Transverse colon (tissue), 4 donors: Measurements from ENCODE around the gene MYPN. TPM values are rescaled to one million over a fixed set of nuclear protein-coding genes. Genes with fewer than 3 reads are reported as not detected.

Source experiments
- DNase-seq: peaks from one replicate; pipeline ENCODE4 v3.0.0-alpha.2; 2019
- H3K27ac ChIP-seq, 4 donors: fragments of 200-600 bp; sonication (generic); 2 replicates each; pipeline ENCODE4 v1.5.1; 2016 to 2018; ENCODE audit warnings: inconsistent platforms in 4 of 4
- H3K27me3 ChIP-seq: fragments of 200-600 bp; sonication (generic); 2 replicates; pipeline ENCODE4 v1.5.1; 2017; ENCODE audit warnings: inconsistent platforms
- H3K36me3 ChIP-seq, 4 donors: fragments of 200-600 bp; sonication (generic); 2 replicates each; pipeline ENCODE4 v1.5.1; 2017 to 2019; ENCODE audit warnings: inconsistent platforms in 4 of 4
- H3K4me1 ChIP-seq, 4 donors: fragments of 200-600 bp; sonication (generic); 2 replicates each; pipeline ENCODE4 v1.5.1; 2017 to 2020; ENCODE audit warnings: inconsistent platforms in 4 of 4
- H3K4me3 ChIP-seq, 4 donors: fragments of 200-600 bp; sonication (generic); 1 replicate in 1 of 4; 2 replicates in 3 of 4; pipeline versions ENCODE4 v1.5.1 to v1.6.1; 2017 to 2019; ENCODE audit warnings: inconsistent platforms in 4 of 4
- H3K9me3 ChIP-seq, 2 donors: fragments of 200-600 bp; sonication (generic); 2 replicates each; pipeline ENCODE4 v1.5.1; 2017 to 2019; ENCODE audit warnings: inconsistent platforms in 2 of 2
- EP300 ChIP-seq: sonication (generic); formaldehyde crosslinking; IDR thresholded peaks from one replicate; pipeline ENCODE4 v1.6.1; 2017; ENCODE audit warnings: antibody characterized with exemption, low read depth
- POLR2A ChIP-seq: fragments of 450-650 bp; IDR thresholded peaks from one replicate; pipeline ENCODE4 v1.6.1; 2016; ENCODE audit warnings: antibody characterized with exemption, mild to moderate bottlenecking, moderate library complexity
- POLR2AphosphoS5 ChIP-seq, 3 donors: sonication (generic); formaldehyde crosslinking; IDR thresholded peaks; one replicate each; pipeline ENCODE4 v1.6.1; 2016; ENCODE audit warnings: antibody characterized with exemption in 3 of 3
- WGBS, 2 donors: methylation state at CpG; one replicate each; pipeline ENCODE4 v1.1.5; 2018; ENCODE audit warnings: low coverage in 1 of 2; 5-methylcytosine and 5-hydroxymethylcytosine counted together
- in situ Hi-C, 4 donors: fragments of 200-750 bp; cut with MboI; loops; one replicate each; pipeline versions ENCODE4 v1.15.0 to v1.15.1; 2017; ENCODE audit warnings: low sequenced_read_pairs in 3 of 4, low pct_ligation_motif_present in 1 of 4, low pct_unique_long_range_greater_than_20kb in 1 of 4
- intact Hi-C: fragments of 100-400 bp; cut with DNase I; formaldehyde crosslinking; loops from one replicate; pipeline ENCODE4 v1.15.1; 2023; ENCODE audit warnings: low total_unique reads
- total RNA-seq, 4 donors: library from RNA; depleted of rRNA; stranded (reverse); fragments of >200 nt; gene quantifications; one replicate each; pipeline ENCODE4 v1.1.0, GENCODE V29; 2016
- TF ChIP-seq, protein P1 (sequence below), 5 experiments: fragments of 200-600 bp in 3 of 5; fragments of 450-650 bp in 2 of 5; sonication (generic) in 3 of 5; IDR thresholded peaks; 1 replicate in 2 of 5; 2 replicates in 3 of 5; pipeline ENCODE4 v1.5.1; 2016 to 2017; ENCODE audit warnings: antibody characterized with exemption in 5 of 5, inconsistent platforms in 3 of 5, mild to moderate bottlenecking in 2 of 5, moderate library complexity in 1 of 5

The MYPN gene
- total RNA-seq, 4 donors from 2014 or later, result 0.27 to 1.5 (median 0.79) TPM; not detected in 1

DNA sequence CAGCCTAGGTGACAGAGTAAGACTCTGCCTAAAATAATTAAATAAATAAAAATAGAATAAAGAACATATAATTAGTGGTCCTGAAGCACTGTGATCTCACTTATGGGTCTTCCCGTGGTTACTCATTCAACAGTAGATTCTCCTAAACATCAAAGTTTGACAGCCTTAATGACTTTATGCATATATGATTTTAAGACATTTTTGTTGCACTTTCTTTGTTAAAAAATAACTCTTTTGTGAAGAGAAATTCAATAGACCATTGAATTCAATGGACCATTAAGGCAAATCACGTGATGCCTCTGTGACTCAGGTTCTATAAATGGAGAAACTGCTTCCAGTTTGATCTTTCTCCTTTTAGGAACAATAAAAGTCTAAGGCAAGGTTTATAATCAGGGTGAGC lies 63.0 kb downstream of the MYPN start:
- H3K27ac ChIP-seq, result no peak overlapping the region
- TF ChIP-seq, protein P1, sequence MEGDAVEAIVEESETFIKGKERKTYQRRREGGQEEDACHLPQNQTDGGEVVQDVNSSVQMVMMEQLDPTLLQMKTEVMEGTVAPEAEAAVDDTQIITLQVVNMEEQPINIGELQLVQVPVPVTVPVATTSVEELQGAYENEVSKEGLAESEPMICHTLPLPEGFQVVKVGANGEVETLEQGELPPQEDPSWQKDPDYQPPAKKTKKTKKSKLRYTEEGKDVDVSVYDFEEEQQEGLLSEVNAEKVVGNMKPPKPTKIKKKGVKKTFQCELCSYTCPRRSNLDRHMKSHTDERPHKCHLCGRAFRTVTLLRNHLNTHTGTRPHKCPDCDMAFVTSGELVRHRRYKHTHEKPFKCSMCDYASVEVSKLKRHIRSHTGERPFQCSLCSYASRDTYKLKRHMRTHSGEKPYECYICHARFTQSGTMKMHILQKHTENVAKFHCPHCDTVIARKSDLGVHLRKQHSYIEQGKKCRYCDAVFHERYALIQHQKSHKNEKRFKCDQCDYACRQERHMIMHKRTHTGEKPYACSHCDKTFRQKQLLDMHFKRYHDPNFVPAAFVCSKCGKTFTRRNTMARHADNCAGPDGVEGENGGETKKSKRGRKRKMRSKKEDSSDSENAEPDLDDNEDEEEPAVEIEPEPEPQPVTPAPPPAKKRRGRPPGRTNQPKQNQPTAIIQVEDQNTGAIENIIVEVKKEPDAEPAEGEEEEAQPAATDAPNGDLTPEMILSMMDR (IDR thresholded peaks at IDR 0.05), result no peak
- TF ChIP-seq POLR2A, result no peak
- TF ChIP-seq POLR2AphosphoS5 (IDR thresholded peaks at IDR 0.05), result no peak
- TF ChIP-seq EP300, result no peak
- peaks cover 0 to 17% (median 2%) of the 10 kb centered on the region in 4 donors for H3K4me1 ChIP-seq
- H3K36me3 ChIP-seq, result no peaks in the 10 kb centered on the region
- in situ Hi-C loops (loop anchor here in 1 of 4 donors (25.0 kb wide), 1 partner anchor 310 kb away; no protein-coding TSS in a partner anchor), intact Hi-C loops (no loop called here)
- WGBS, 2 donors, result 46 to 60% methylated on average over 2 of the region's 2 CpGs
- no peak overlapping the region for H3K4me3 ChIP-seq
- DNase-seq, result no peak
- no peaks in the 10 kb centered on the region for H3K9me3 ChIP-seq
- H3K27me3 ChIP-seq, result no peaks in the 10 kb centered on the region

DNA sequence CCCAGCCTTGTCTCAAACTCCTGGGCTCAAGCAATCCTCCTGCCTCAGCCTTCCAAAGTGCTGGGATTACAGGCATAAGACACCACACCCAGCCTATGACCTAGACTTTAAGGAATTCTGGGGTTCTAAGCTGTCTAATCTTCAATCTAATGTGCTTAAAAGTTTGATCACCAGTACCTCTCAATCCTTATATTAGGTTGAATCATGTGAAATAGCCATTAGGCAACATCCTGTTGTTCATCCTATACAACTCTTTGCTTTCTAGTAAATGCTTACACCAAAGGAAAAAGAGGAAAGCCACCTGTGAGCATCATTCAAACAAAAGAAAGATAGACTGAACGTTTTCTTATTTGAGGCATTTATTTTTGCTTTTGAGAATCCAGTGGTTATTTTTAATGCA lies 66.7 kb downstream of the MYPN start:
- Histone ChIP-seq H3K4me1 (peaks cover 0 to 20% (median 2%) of the 10 kb centered on the region in 4 donors), H3K36me3 (no peaks in the 10 kb centered on the region), H3K27ac (no peak overlapping the region), H3K27me3 (no peaks in the 10 kb centered on the region), H3K9me3 (no peaks in the 10 kb centered on the region), H3K4me3 (no peak overlapping the region)
- intact Hi-C loops, result no loop called here
- TF ChIP-seq, protein P1 (IDR thresholded peaks at IDR 0.05), result no peak
- TF ChIP-seq POLR2A, result no peak
- no peak for TF ChIP-seq EP300
- no peak for TF ChIP-seq POLR2AphosphoS5 (IDR thresholded peaks at IDR 0.05)
- 28 to 31% methylated on average over 1 of the region's 1 CpG for WGBS, 2 donors
- in situ Hi-C loops, result no loop called here
- no peak for DNase-seq

DNA sequence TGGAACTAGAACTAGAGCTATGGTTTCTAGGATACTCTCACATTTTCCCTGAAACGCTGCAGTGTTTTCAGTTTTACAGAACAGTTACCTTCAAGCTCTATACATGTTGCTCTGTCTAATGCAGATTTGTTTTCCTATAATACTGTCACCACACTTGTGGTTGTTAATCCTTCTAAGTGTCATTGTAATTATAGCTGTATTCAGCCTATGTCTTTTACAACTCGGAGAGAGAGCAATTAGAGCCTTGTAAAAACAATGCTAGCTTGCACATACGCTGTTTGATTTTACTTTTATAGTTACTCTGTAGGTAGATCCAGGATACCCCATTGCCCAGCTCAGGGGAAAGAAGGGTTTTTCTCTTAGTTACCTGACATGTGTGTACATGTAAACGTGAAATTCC lies 67.5 kb downstream of the MYPN start:
- H3K4me1 ChIP-seq, result peaks cover 0 to 20% (median 2%) of the 10 kb centered on the region in 4 donors
- 29 to 41% methylated on average over 4 of the region's 4 CpGs for WGBS, 2 donors
- DNase-seq, result no peak
- no peak for TF ChIP-seq POLR2A
- TF ChIP-seq, protein P1 (IDR thresholded peaks at IDR 0.05), result no peak
- TF ChIP-seq POLR2AphosphoS5 (IDR thresholded peaks at IDR 0.05), result no peak
- TF ChIP-seq EP300, result no peak
- H3K36me3 ChIP-seq, result no peaks in the 10 kb centered on the region
- H3K4me3 ChIP-seq, result no peak overlapping the region
- no peak overlapping the region for H3K27ac ChIP-seq
- in situ Hi-C loops (no loop called here), intact Hi-C loops (no loop called here)
- H3K27me3 ChIP-seq, result no peaks in the 10 kb centered on the region
- no peaks in the 10 kb centered on the region for H3K9me3 ChIP-seq

DNA sequence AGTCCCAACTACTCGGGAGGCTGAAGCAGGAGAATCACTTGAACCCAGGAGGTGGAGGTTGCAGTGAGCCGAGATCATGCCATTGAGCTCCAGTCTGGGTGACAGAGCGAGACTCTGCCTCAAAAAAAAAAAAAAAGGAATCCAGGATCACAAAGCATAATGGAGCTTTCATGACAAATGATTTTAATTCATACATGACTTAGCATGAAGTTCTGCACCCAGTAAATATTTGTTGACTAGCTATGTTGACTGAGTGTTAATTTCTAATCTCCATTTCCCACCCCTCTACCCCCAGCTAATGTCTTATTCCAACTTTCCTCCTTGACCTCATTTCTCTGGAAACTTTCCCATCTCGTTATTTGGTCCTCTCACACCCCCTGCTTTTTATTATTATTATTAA lies 69.3 kb downstream of the MYPN start:
- in situ Hi-C loops, result no loop called here
- WGBS, 2 donors, result 50 to 84% methylated on average over 1 to 4 of the region's 4 CpGs
- no peaks in the 10 kb centered on the region for H3K9me3 ChIP-seq

DNA sequence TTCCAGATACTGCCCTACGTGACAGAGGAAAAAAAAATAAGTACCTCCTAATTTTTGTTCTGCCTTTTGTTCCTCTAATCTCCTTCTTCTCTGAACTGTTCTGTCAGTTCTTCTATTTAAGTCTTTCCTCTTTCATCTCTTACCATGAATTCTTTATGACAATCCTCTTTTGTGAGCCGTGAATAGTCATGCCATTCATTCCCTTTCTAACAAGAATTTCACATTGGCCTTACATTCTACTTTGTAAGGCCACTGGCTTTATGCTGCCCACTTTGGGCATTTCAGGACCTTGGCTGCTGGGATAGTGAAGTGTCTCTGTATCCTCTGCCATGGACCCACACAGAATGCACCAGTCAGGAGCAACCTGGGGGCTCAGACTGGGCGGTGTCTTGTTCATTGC lies 69.7 kb downstream of the MYPN start:
- Histone ChIP-seq H3K4me3 (no peak overlapping the region), H3K4me1 (peaks cover 0 to 16% (median 2%) of the 10 kb centered on the region in 4 donors), H3K36me3 (no peaks in the 10 kb centered on the region), H3K27me3 (no peaks in the 10 kb centered on the region), H3K27ac (no peak overlapping the region), H3K9me3 (no peaks in the 10 kb centered on the region)
- in situ Hi-C loops (no loop called here), intact Hi-C loops (no loop called here)
- WGBS, 2 donors, result 74 to 87% methylated on average over 3 of the region's 3 CpGs
- TF ChIP-seq EP300, result no peak
- TF ChIP-seq, protein P1 (IDR thresholded peaks at IDR 0.05), result no peak
- TF ChIP-seq POLR2AphosphoS5 (IDR thresholded peaks at IDR 0.05), result no peak
- DNase-seq, result no peak

More for the DNA sequence above, 69.3 kb downstream of the MYPN start:
- DNase-seq, result no peak
- TF ChIP-seq POLR2A (no peak), POLR2AphosphoS5 (IDR thresholded peaks at IDR 0.05) (no peak)
- Histone ChIP-seq H3K4me3 (no peak overlapping the region), H3K36me3 (no peaks in the 10 kb centered on the region), H3K27me3 (no peaks in the 10 kb centered on the region), H3K27ac (no peak overlapping the region), H3K4me1 (peaks cover 0 to 17% (median 2%) of the 10 kb centered on the region in 4 donors)
- intact Hi-C loops, result no loop called here
